Stimulated activated naive CD8-positive, alpha-beta T cell treated with anti-CD3 and anti-CD28 coated beads, Interleukin-15, Interleukin-2, amounts not matched to agents 100 U/mL and 50 U/mL, for 24 hours (primary cell): ENCODE results near the gene GBA3.

Experiments used
- ATAC-seq: fragments of 150-1000 bp; cut with Tn5 transposase; one replicate; pipeline ENCODE4 v1.10.0; 2021
- DNase-seq: peaks from one replicate; pipeline ENCODE4 v3.0.0; 2021

The GBA3 gene

DNA sequence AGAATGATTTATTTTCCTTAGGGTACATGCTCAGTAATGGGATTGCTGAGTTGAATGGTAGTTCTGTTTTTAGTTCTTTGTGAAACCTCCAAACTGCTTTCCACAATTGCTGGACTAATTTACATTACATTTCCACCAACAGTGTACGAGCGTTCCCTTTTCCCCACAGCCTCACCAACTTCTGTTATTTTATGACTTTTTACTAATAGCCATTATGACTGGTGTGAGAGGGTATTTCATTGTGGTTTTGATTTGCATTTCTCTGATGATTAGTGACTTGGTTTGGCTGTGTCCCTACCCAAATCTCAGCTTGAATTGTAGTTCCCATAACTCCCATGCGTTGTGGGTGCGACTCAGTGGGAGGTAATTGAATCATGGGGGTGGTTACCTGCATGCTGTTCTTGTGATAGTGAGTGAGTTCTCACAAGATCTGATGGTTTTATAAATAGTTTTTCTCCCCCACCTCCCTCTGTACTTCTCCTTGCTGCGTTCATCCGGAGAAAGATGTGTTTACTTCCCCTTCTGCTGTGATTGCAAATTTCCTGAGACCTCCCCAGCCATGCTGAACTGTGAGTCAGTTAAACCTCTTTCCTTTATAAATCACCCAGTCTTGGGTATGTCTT, 95.1 kb downstream of the GBA3 start:
- ATAC-seq (no peak), DNase-seq (no peak)

- no peak for ATAC-seq
- DNase-seq, result no peak
Observed at GRCh38 chr4:22790631-22791030, 97.9 kb downstream of the GBA3 start.

GRCh38 chr4:22794732-22795131, 102.0 kb downstream of the GBA3 start:
- ATAC-seq (no peak), DNase-seq (no peak)

DNA sequence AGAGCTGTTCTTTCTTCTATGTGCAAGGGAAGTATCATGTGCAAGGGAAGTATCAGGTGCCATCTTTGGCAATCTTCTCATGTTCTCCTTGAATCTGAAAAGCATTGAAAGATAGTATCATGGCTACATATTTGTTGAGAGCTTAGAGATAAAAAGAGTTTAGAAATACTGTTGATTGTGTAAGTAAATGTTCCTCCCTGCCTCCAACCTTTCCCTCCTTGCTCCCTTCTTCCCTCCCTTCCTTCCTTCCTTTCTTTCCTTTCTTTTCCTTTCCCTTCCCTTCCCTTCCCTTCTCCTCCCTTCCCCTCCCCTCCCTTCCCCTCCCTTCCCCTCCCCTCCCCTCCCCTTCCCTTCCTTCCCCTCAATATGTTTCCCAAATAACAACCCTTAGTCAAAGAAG, 108.7 kb downstream of the GBA3 start:
- ATAC-seq (no peak), DNase-seq (no peak)

DNA sequence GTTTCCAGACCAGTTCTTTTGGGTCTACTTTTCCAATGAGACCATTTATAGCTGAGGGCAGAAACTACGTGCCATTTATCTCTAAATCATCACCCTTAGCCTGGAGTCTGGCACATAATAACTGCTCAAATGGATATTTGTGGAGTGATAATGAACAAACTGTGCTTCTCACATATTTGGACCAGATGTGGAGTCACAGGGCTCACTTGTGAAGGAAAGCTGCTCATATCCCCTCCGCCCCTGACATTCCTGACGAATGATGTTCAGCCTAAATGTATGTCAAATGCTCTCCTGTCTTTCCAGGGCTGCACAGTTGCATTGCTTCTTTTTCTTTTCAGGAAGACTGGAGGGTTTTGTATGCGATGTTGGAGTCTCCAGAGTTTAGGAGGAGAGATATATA, 110.1 kb downstream of the GBA3 start:
- no peak for ATAC-seq
- DNase-seq, result no peak

GRCh38 chr4:22803512-22803911, 110.8 kb downstream of the GBA3 start:
- no peak for DNase-seq

DNA sequence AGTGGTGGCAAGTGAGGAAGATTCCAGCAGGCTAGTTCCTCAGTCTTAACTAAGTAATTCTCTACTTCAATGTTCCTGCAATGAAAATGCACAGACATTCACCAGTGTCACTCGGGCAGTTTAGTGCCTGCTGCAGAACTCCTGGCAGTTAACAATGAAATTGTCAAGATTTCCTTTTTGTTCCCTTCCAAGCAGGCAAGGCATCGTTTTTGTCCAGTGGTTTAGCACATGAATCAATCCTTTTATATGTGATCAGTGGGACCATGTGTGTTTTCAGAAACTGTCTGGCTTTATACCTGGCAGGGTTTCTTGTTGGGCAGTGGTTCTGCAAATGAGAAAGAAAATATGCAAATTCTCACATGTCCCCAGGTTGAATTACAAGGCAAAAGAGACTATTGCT, 122.2 kb downstream of the GBA3 start:
- no peak for DNase-seq

More at GRCh38 chr4:22803512-22803911, 110.8 kb downstream of the GBA3 start:
- no peak for ATAC-seq

DNA sequence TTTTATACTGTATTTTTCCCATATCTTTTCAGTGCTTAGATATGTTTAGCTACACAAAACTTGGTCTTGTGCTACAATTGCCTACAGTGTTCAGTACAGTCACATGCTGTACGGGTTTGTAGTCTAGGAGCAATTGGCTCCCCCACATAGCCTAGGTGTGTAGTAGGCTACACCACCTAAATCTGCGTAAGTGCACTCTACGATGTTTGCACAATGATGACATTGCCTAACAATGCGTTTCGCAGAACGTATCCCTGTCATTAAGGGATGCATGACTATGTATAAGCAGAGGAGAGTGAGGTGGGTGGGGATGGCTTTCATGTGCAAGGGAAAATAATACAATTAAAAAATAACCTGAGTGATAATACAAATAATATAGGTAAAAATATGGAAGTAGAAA, 131.4 kb downstream of the GBA3 start:
- ATAC-seq (no peak), DNase-seq (no peak)

More for the DNA sequence above, 122.2 kb downstream of the GBA3 start:
- no peak for ATAC-seq

DNA sequence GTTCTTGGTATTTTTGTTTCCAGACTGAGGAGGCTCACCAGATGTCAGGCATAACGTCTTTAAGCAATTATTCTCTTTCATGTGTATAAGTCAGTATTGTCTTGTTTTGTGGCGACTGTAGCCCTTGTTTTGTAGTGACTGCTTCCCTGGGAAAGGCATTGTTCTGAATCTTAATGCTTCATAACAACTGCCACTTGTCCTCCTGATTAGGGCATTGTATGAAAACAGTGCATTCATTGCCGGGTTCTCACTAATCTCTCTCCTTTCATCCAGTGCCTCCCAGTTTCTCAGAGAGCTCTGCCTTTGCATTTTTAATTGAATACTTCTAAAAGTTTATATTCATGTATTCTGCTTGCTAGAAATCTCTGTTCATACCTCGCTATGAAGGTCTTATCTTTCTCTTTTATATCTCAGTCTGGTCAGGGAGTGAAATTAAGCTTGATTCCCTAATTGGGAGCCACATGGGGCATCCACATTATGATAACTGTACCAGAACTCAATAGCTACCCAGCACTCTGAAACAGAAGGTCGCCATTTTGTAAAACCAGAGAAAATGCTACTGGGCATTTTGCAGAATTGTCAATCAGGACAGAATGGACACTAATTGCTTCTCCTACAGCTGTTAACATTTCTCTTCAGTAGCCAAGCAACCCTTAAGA, 149.8 kb downstream of the GBA3 start:
- DNase-seq, result no peak

DNA sequence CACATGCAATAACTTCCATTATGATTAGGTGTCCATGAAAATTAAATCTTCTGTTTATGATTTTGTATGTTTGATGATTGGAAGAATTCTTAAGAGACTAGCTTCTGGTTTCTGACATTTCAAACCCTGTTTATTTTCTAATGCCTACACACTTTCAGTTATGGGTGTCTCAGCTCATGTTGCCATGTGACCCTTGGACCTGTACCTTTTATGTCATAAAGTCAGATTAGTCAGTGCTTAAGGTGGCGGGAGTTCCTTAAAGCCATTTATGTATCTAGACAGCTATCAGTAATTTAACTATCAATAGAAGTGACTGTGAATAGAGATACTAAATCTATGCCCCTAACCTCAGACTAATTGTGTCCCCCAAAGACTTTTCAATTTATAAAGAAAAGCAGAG, 155.6 kb downstream of the GBA3 start:
- no peak for ATAC-seq
- DNase-seq, result no peak

More for the DNA sequence above, 149.8 kb downstream of the GBA3 start:
- ATAC-seq, result no peak

DNA sequence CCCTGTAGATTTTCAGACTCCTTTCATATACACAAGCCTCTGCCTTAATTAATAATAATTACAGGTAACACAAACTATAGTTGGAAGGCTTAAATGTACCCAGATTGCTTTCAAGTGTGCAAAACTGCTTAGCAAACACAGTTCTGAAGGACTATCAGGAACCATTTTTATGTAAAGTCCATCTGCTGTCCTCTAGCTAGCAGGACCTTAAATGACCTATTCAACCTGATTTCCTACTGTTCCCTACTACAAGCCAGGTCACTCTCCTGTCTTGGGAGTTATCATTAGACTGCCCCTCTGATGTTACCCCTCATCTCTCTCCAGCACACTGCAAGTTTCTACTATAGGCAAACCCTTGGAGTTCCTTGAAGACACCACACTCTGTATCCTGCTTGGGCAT, 157.3 kb downstream of the GBA3 start:
- ATAC-seq (no peak), DNase-seq (no peak)

- no peak for DNase-seq
Observed at GRCh38 chr4:22850630-22851029, 157.9 kb downstream of the GBA3 start.

DNA sequence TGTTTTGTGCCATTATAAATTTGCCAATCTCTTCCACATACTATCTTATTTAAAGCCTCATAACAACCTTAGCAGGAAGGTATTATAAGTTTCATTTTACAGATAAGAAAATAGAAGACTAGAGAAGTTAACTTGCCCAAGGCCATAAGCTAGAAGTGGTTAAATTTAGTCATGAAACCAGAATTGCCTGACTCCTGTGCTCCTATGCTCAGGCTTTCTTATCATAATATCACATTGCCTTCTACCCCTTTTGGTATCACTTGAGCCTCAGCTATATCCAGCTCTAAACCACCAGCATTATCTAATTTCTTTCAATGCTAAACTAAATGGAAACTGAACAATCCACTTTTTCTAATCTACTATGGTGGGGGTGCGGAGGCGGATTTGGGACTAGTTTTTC, 164.7 kb downstream of the GBA3 start:
- ATAC-seq, result no peak
- DNase-seq, result no peak

More at GRCh38 chr4:22850630-22851029, 157.9 kb downstream of the GBA3 start:
- no peak for ATAC-seq

GRCh38 chr4:22859318-22859717, 166.6 kb downstream of the GBA3 start:
- DNase-seq (no peak), ATAC-seq (no peak)
